ENCODE data around the gene KXD1. TPM values are rescaled to one million over a fixed set of nuclear protein-coding genes. Genes with fewer than 3 reads are reported as not detected.

The KXD1 gene
- total and polyA plus RNA-seq, 10 of the 15 experiments (the other 5 are each of a cell fraction or from before 2014, with no cell fraction given), result 27.5 to 209 (median 129) TPM

- Histone ChIP-seq H2AFZ (ENCODE audit: control insufficient read depth, low read depth, low read length) (no peak overlapping the region), H3K27me3 (replicated peaks in 1 of 2; ENCODE audit: control insufficient read depth in 2 of 2, insufficient read depth in 2 of 2, low read length in 1 of 2) (no peaks in the 10 kb centered on the region), H3K4me2 (ENCODE audit: control insufficient read depth, insufficient read depth) (no peak overlapping the region), H4K20me1 (ENCODE audit: control insufficient read depth, insufficient read depth) (no peaks in the 10 kb centered on the region), H3K4me1 (ENCODE audit: control insufficient read depth, insufficient read depth, low read length) (peaks cover 2% of the 10 kb centered on the region; the same call in 1 of the 2 replicates), H3K9ac (ENCODE audit: control insufficient read depth, insufficient read depth, low read length) (no peak overlapping the region), H3K4me3 (no peak overlapping the region), H3K9me3 (replicated peaks; ENCODE audit: control insufficient read depth, insufficient read depth, low read length) (no peaks in the 10 kb centered on the region), H3K36me3 (ENCODE audit: control insufficient read depth in 2 of 2, insufficient read depth in 2 of 2, low read length in 1 of 2) (peaks cover 3 to 16% of the 10 kb centered on the region in 2 experiments; a peak in 3 of 4 replicates), H3K27ac (ENCODE audit: control insufficient read depth, insufficient read depth) (no peak overlapping the region), H3K79me2 (ENCODE audit: control insufficient read depth, insufficient read depth, low read length) (no peaks in the 10 kb centered on the region)
- POLR2A ChIA-PET, result interaction anchor here (1.6 kb wide), 1 partner anchor 9 kb away, joined by 5 read pairs; the partner anchor contains the start of gene UBA52
- RAD21 ChIA-PET (ENCODE audit: unreplicated experiment), result no interaction called here
- in situ Hi-C loops (cut with MboI), result no loop called here
- FAIRE-seq (no peak), ATAC-seq (no peak), DNase-seq (ENCODE audit: low read depth, low spot score) (no peak)
- no TSS peak for BruUV-seq (replicated peaks)
- SMC1A ChIA-PET (ENCODE audit: uncharacterized antibody, unreplicated experiment), result no interaction called here
- WGBS (ENCODE audit: insufficient coverage, insufficient replicate concordance, low lambda C conversion rate, missing lambda C conversion rate), result 60% methylated on average over 7 of the region's 7 CpGs
- intact Hi-C loops (cut with micrococcal nuclease; ENCODE audit: unreplicated experiment), result no loop called here
- CTCF ChIA-PET, result interaction anchor here (1.3 to 1.6 kb wide), 3 partner anchors 9 to 18 kb away, joined by 3 to 6 read pairs (median 3); partner anchors contain the start of gene REX1BD
- TF ChIP-seq STAT1 (conservative IDR thresholded peaks at IDR 0.05) (no peak), MEF2B (IDR thresholded peaks at IDR 0.05; ENCODE audit: partially characterized antibody, poor library complexity, severe bottlenecking) (no peak), ZBTB40 (IDR thresholded peaks at IDR 0.05; ENCODE audit: borderline replicate concordance) (no peak), NR2F1 (conservative IDR thresholded peaks at IDR 0.05) (no peak), POLR2AphosphoS5 (IDR thresholded peaks at IDR 0.05; ENCODE audit: low read length) (no peak), PML (IDR thresholded peaks at IDR 0.05; ENCODE audit: low read length) (no peak), GATAD2B (conservative IDR thresholded peaks at IDR 0.05; ENCODE audit: low read depth) (no peak), USF1 (IDR thresholded peaks at IDR 0.05; ENCODE audit: borderline replicate concordance, extremely low read length, insufficient read depth, low read depth, low read length) (no peak), PKNOX1 (IDR thresholded peaks at IDR 0.05) (no peak), USF2 (IDR thresholded peaks at IDR 0.05; ENCODE audit: borderline replicate concordance, low read depth, low read length) (no peak), SIN3A (IDR thresholded peaks at IDR 0.05; ENCODE audit: low read depth, low read length) (no peak), HDAC2 (IDR thresholded peaks at IDR 0.05) (no peak), SKIL (IDR thresholded peaks at IDR 0.05; ENCODE audit: low read depth, poor library complexity, severe bottlenecking) (no peak), PBX3 (IDR thresholded peaks at IDR 0.05; ENCODE audit: insufficient replicate concordance, low read depth, low read length) (no peak)
Observed at GRCh38 chr19:18580311-18580710, 22.6 kb downstream of the KXD1 start.
